ENCODE data around the gene NFXL1. TPM values are rescaled to one million over a fixed set of nuclear protein-coding genes. Genes with fewer than 3 reads are reported as not detected.

Gene NFXL1
- total RNA-seq (2021; ENCODE audit: unreplicated experiment): 9.2 TPM
- polyA plus RNA-seq (2012; ENCODE audit: insufficient read length): 4.0 TPM
- percentile 71 among the genes with signal in this experiment for Bru-seq, nascent RNA
- BruChase-seq, experiment 1, labeled RNA remaining after a 2-hour chase: percentile 70 among the genes with signal in this experiment
- BruChase-seq, experiment 2, labeled RNA remaining after a 6-hour chase: percentile 59 among the genes with signal in this experiment
- long read RNA-seq, transcript NFXL1-202 (23 exons, 3,728 nt): major isoform, 5 of 15 reads
- long read RNA-seq, partial matches to known transcripts: 5 of 15 reads
- long read RNA-seq, other reads (novel, unspliced or antisense): 4 of 15 reads

DNA sequence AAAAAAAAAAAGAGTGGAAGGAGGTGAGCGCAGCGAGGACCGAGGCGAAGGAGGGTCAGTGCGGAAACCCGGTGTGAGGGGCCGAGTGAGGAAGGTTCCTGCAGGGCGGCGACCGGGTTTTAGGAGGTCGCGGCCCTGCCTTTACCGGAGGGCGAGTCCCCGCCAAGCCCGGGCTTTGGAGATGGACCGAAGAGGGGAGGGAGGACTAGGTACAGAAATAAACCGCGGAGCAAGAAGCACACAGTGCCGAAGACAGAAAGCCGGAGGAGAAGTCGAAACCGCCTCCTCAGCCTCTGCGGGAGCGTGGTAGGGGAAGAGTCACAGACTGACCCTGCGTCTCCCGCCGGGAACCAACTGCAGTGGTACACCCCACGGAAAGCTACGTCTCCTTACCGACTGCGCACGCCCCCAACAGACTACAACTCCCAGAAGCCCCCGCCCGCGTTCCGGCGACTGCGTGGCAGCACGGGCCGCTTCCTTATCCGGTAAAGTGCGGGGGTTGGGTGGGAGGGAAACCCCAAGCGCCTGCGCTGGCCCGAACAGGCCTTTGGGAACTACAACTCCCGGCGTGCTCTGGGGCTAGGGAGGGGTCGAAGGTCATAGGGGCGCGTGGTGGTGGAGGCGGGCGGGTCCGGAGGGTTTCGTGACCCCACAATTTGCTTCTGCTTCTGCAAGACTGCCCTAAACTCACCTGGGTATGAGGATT is at the start of gene NFXL1:
NFXL1 (minus strand) TSS at position 364 of the 706 bp plus-strand sequence. CDS start 380 bp downstream, outside the sequence.
- intact Hi-C loops (cut with micrococcal nuclease; ENCODE audit: unreplicated experiment): no loop called here
- in situ Hi-C loops (cut with HindIII; ENCODE audit: low pct_unique_long_range_greater_than_20kb, low sequenced_read_pairs): no loop called here
- ATAC-seq: peak; percentile 100

GRCh38 chr4:47954677-47955076 is 40.3 kb upstream of the NFXL1 start:
- Histone ChIP-seq H3K4me1 (ENCODE audit: control insufficient read depth, insufficient read depth, low read length) (no peaks in the 10 kb centered on the region), H3K4me3 (ENCODE audit: low read depth in 2 of 2, low read length in 2 of 2) (no peak overlapping the region), H3K27me3 (ENCODE audit: control insufficient read depth, insufficient read depth, low read length) (no peaks in the 10 kb centered on the region), H3K27ac (ENCODE audit: low read length) (no peak overlapping the region), H3K9me3 (ENCODE audit: control insufficient read depth, insufficient read depth, low read depth, low read length) (no peaks in the 10 kb centered on the region), H3K36me3 (ENCODE audit: control insufficient read depth, insufficient read depth, low read length) (no peaks in the 10 kb centered on the region)
- intact Hi-C loops (cut with micrococcal nuclease; ENCODE audit: unreplicated experiment) (no loop called here), in situ Hi-C loops (cut with HindIII; ENCODE audit: low pct_unique_long_range_greater_than_20kb, low sequenced_read_pairs) (no loop called here)
- CTCF ChIA-PET: no interaction called here
- DNase-seq (ENCODE audit: low read depth, low spot score) (no peak), ATAC-seq (no peak)
- TF ChIP-seq TCF7L2 (IDR thresholded peaks at IDR 0.05; ENCODE audit: low read depth, low read length) (no peak), SIN3A (IDR thresholded peaks at IDR 0.05; ENCODE audit: borderline replicate concordance, insufficient read depth, low read depth, low read length) (no peak), POLR2AphosphoS5 (IDR thresholded peaks at IDR 0.05; ENCODE audit: low read depth, low read length) (no peak), REST (IDR thresholded peaks at IDR 0.05; ENCODE audit: insufficient read depth in 1 of 2, low read depth in 2 of 2, low read length in 1 of 2) (no peak)
- TF ChIP-seq, protein P1, sequence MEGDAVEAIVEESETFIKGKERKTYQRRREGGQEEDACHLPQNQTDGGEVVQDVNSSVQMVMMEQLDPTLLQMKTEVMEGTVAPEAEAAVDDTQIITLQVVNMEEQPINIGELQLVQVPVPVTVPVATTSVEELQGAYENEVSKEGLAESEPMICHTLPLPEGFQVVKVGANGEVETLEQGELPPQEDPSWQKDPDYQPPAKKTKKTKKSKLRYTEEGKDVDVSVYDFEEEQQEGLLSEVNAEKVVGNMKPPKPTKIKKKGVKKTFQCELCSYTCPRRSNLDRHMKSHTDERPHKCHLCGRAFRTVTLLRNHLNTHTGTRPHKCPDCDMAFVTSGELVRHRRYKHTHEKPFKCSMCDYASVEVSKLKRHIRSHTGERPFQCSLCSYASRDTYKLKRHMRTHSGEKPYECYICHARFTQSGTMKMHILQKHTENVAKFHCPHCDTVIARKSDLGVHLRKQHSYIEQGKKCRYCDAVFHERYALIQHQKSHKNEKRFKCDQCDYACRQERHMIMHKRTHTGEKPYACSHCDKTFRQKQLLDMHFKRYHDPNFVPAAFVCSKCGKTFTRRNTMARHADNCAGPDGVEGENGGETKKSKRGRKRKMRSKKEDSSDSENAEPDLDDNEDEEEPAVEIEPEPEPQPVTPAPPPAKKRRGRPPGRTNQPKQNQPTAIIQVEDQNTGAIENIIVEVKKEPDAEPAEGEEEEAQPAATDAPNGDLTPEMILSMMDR (IDR thresholded peaks at IDR 0.05): no peak
- POLR2A ChIA-PET: no interaction called here
- no TSS peak for BruUV-seq (replicated peaks)

More for the DNA sequence above, at the start of gene NFXL1:
- H3K4me1 ChIP-seq (ENCODE audit: control insufficient read depth, insufficient read depth, low read length): peaks cover 3% of the 10 kb centered on the region; the same call in 1 of the 2 replicates
- TF ChIP-seq REST (IDR thresholded peaks at IDR 0.05; ENCODE audit: insufficient read depth in 1 of 2, low read depth in 2 of 2, low read length in 1 of 2) (no peak), POLR2AphosphoS5 (IDR thresholded peaks at IDR 0.05; ENCODE audit: low read depth, low read length) (peak; percentile 55; the same call in 1 of the 2 replicates)
- no peaks in the 10 kb centered on the region for H3K27me3 ChIP-seq (ENCODE audit: control insufficient read depth, insufficient read depth, low read length)
- H3K4me3 ChIP-seq (ENCODE audit: low read depth in 2 of 2, low read length in 2 of 2): peak within 1 kb of the TSS; percentile 82 to 88
- POLR2A ChIA-PET: no interaction called here
- H3K36me3 ChIP-seq (ENCODE audit: control insufficient read depth, insufficient read depth, low read length): peaks cover 2% of the 10 kb centered on the region
- no TSS peak for BruUV-seq (replicated peaks)
- H3K27ac ChIP-seq (ENCODE audit: low read length): peak within 1 kb of the TSS; percentile 77
- CTCF ChIA-PET: interaction anchor here (0.6 kb wide), 1 partner anchor 176 kb away, joined by 4 read pairs; no protein-coding TSS in a partner anchor
- no peaks in the 10 kb centered on the region for H3K9me3 ChIP-seq (ENCODE audit: control insufficient read depth, insufficient read depth, low read depth, low read length)
- DNase-seq (ENCODE audit: low read depth, low spot score): peak; percentile 67
